K562 (cell line): Measurements from ENCODE around the gene STMP1. TPM values are rescaled to one million over a fixed set of nuclear protein-coding genes. Genes with fewer than 3 reads are reported as not detected.

ENCODE experiments used
- DEAF1 ChIP-seq: fragments of 450-650 bp; formaldehyde crosslinking; IDR thresholded peaks from 2 replicates; pipeline ENCODE4 v1.4.0; 2020; ENCODE audit warnings: mild to moderate bottlenecking, moderate library complexity
- HBP1 ChIP-seq: fragments of 450-650 bp; formaldehyde crosslinking; IDR thresholded peaks from 2 replicates; pipeline ENCODE4 v1.4.0; 2022; ENCODE audit warnings: missing genetic modification characterization
- MAFK ChIP-seq: IDR thresholded peaks from 2 replicates; pipeline ENCODE4 v1.6.1; 2011; ENCODE audit warnings: low read length, improper control_type of control experiment
- MEF2A ChIP-seq: IDR thresholded peaks from 2 replicates; pipeline ENCODE4 v1.6.1; 2011; ENCODE audit warnings: low read depth, mild to moderate bottlenecking, low read length, moderate library complexity; ENCODE audit not compliant: control insufficient read depth
- SNIP1 ChIP-seq: fragments of 450-650 bp; IDR thresholded peaks from 2 replicates; pipeline ENCODE4 v1.7.1; 2017; ENCODE audit warnings: low read depth, mild to moderate bottlenecking
- ZBTB26 ChIP-seq: fragments of 450-650 bp; formaldehyde crosslinking; IDR thresholded peaks from 2 replicates; pipeline ENCODE4 v1.4.0; 2022; ENCODE audit warnings: missing genetic modification characterization
- ZBTB7A ChIP-seq: IDR thresholded peaks from 2 replicates; pipeline ENCODE4 v1.6.1; 2011; ENCODE audit warnings: low read depth, mild to moderate bottlenecking, low read length, moderate library complexity, borderline replicate concordance; ENCODE audit not compliant: control insufficient read depth
- ZNF12 ChIP-seq: sonication (generic); formaldehyde crosslinking; IDR thresholded peaks from 2 replicates; pipeline ENCODE4 v1.4.0; 2020; ENCODE audit warnings: mild to moderate bottlenecking, missing genetic modification reagents
- ZNF644 ChIP-seq: fragments of 200-800 bp; sonication (Bioruptor generic); IDR thresholded peaks from 2 replicates; pipeline ENCODE4 v1.6.1; 2016; ENCODE audit warnings: low read depth, missing genetic modification characterization, missing compliant biosample characterization
- polyA plus RNA-seq, 8 experiments: library from polyadenylated mRNA; depleted of rRNA in 4 of 8; stranded (reverse) in 5 of 8; unstranded in 3 of 8; fragments of >200 nt; fragmentation: Nextera tagmentation in 2 of 8; fragmentation: Illumina TruSeq in 1 of 8; extraction: Ambion mirVana in 2 of 8; extraction: Trizol in 1 of 8; gene quantifications; 2 replicates each; pipeline versions ENCODE4 v1.2.1 to v1.2.3, GENCODE V29; 2011 to 2014; ENCODE audit warnings: inconsistent platforms in 1 of 8, missing spikeins in 1 of 8
- total RNA-seq, 7 experiments: library from RNA; depleted of rRNA in 6 of 7; stranded (reverse); fragments of >200 nt in 6 of 7; fragmentation: Illumina TruSeq in 2 of 7; extraction: Trizol in 2 of 7; gene quantifications; 2 replicates each; pipeline versions ENCODE4 v1.2.1 to v1.2.3, GENCODE V29; 2011 to 2021; ENCODE audit warnings: low replicate concordance in 1 of 7
- TF ChIP-seq, protein P1 (sequence below): fragments of 250-450 bp; sonication (Bioruptor Pico); IDR thresholded peaks from 2 replicates; pipeline ENCODE4 v1.5.0; 2020; ENCODE audit warnings: mild to moderate bottlenecking
- TF ChIP-seq, protein P2 (sequence below): fragments of 450-650 bp; IDR thresholded peaks from 2 replicates; pipeline ENCODE4 v1.7.1; 2018; ENCODE audit warnings: mild to moderate bottlenecking, low read depth; ENCODE audit not compliant: partially characterized antibody
- TF ChIP-seq, protein P3 (sequence below), 2 experiments: fragments of 150-350 bp in 1 of 2; IDR thresholded peaks; 2 replicates each; pipeline ENCODE4 v1.6.1; 2012 to 2016; ENCODE audit warnings: low read depth in 2 of 2, low read length in 2 of 2, mild to moderate bottlenecking in 1 of 2, moderate library complexity in 1 of 2

STMP1 gene
- total and polyA plus RNA-seq, 9 of the 15 experiments (the other 6 are each of a cell fraction or from before 2014, with no cell fraction given) = 10.6 to 249 (median 56.8) TPM

- TF ChIP-seq, protein P1, sequence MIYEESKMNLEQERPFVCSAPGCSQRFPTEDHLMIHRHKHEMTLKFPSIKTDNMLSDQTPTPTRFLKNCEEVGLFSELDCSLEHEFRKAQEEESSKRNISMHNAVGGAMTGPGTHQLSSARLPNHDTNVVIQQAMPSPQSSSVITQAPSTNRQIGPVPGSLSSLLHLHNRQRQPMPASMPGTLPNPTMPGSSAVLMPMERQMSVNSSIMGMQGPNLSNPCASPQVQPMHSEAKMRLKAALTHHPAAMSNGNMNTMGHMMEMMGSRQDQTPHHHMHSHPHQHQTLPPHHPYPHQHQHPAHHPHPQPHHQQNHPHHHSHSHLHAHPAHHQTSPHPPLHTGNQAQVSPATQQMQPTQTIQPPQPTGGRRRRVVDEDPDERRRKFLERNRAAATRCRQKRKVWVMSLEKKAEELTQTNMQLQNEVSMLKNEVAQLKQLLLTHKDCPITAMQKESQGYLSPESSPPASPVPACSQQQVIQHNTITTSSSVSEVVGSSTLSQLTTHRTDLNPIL (CRISPR knock-in tag) = 0 out of 2 replicates have a peak, but pooled peaks have one; percentile 20
- TF ChIP-seq, protein P2, sequence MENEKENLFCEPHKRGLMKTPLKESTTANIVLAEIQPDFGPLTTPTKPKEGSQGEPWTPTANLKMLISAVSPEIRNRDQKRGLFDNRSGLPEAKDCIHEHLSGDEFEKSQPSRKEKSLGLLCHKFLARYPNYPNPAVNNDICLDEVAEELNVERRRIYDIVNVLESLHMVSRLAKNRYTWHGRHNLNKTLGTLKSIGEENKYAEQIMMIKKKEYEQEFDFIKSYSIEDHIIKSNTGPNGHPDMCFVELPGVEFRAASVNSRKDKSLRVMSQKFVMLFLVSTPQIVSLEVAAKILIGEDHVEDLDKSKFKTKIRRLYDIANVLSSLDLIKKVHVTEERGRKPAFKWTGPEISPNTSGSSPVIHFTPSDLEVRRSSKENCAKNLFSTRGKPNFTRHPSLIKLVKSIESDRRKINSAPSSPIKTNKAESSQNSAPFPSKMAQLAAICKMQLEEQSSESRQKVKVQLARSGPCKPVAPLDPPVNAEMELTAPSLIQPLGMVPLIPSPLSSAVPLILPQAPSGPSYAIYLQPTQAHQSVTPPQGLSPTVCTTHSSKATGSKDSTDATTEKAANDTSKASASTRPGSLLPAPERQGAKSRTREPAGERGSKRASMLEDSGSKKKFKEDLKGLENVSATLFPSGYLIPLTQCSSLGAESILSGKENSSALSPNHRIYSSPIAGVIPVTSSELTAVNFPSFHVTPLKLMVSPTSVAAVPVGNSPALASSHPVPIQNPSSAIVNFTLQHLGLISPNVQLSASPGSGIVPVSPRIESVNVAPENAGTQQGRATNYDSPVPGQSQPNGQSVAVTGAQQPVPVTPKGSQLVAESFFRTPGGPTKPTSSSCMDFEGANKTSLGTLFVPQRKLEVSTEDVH = peak; percentile 75
- no peak for TF ChIP-seq ZNF644 (tag)
- TF ChIP-seq ZNF12 (CRISPR knock-in tag) = peak; percentile 86
- peak; percentile 68; the same call in 1 of the 2 replicates for TF ChIP-seq MEF2A
- TF ChIP-seq ZBTB7A = peak; percentile 78
- peak; percentile 47; the same call in 1 of the 2 replicates for TF ChIP-seq SNIP1
- TF ChIP-seq ZBTB26 (CRISPR knock-in tag) = no peak
- TF ChIP-seq DEAF1 (CRISPR knock-in tag) = peak; percentile 58; the same call in 1 of the 2 replicates
- TF ChIP-seq, protein P3, sequence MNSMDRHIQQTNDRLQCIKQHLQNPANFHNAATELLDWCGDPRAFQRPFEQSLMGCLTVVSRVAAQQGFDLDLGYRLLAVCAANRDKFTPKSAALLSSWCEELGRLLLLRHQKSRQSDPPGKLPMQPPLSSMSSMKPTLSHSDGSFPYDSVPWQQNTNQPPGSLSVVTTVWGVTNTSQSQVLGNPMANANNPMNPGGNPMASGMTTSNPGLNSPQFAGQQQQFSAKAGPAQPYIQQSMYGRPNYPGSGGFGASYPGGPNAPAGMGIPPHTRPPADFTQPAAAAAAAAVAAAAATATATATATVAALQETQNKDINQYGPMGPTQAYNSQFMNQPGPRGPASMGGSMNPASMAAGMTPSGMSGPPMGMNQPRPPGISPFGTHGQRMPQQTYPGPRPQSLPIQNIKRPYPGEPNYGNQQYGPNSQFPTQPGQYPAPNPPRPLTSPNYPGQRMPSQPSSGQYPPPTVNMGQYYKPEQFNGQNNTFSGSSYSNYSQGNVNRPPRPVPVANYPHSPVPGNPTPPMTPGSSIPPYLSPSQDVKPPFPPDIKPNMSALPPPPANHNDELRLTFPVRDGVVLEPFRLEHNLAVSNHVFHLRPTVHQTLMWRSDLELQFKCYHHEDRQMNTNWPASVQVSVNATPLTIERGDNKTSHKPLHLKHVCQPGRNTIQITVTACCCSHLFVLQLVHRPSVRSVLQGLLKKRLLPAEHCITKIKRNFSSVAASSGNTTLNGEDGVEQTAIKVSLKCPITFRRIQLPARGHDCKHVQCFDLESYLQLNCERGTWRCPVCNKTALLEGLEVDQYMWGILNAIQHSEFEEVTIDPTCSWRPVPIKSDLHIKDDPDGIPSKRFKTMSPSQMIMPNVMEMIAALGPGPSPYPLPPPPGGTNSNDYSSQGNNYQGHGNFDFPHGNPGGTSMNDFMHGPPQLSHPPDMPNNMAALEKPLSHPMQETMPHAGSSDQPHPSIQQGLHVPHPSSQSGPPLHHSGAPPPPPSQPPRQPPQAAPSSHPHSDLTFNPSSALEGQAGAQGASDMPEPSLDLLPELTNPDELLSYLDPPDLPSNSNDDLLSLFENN (IDR thresholded peaks at IDR 0.05; ENCODE audit: low read depth in 2 of 2, low read length in 2 of 2) = peak; percentile 35 to 65; a peak in 1 of 4 replicates
- TF ChIP-seq HBP1 (CRISPR knock-in tag) = no peak; the same call in 1 of the 2 replicates
- 0 out of 2 replicates have a peak, but pooled peaks have one; percentile 20 for TF ChIP-seq MAFK
Observed at GRCh38 chr7:135662373-135663114, at the start of gene STMP1 (continued).
